Central memory CD4-positive, alpha-beta T cell (primary cell): ENCODE measurements around the gene EPDR1.

Experiments
- DNase-seq: peaks from one replicate; pipeline ENCODE4 v3.0.0; 2022
- total RNA-seq, 3 experiments: gene quantifications; one replicate each; lab custom pipeline; 2026; lab: John Stamatoyannopoulos, UW

The EPDR1 gene
- 0 to 0.49 (median 0.05) reads per million in 3 experiments for total RNA-seq

DNA sequence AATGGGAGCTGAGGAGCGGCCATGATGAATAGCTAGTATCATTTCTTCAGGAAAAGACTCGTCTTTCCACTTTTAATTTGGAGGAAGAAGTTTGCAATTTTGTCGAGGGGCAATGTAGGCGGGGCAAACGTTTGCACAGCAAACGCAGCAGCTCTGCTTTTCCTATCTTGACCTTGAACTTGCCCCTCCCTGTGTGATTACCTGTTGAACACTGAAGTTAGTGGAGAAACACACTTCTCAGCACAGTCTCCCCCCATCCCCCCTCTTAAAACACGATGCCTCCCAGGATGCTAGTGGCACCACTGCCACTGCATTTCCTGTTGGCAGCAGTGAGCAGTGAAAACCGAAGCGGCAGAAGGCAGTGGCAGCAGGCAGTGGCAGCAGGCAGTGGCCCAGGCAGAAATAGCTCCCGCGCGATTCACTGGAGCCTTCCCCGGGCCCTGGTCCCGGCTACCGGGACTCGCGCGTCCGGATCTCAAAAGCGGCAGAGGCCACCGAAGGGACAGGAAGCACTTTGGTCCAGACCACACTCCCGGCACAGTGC is at the start of gene EPDR1:
TSS of gene EPDR1 (plus strand) at position 336 of the 544 bp plus-strand sequence. CDS start 300 bp downstream, outside the sequence.
- DNase-seq = no peak

DNA sequence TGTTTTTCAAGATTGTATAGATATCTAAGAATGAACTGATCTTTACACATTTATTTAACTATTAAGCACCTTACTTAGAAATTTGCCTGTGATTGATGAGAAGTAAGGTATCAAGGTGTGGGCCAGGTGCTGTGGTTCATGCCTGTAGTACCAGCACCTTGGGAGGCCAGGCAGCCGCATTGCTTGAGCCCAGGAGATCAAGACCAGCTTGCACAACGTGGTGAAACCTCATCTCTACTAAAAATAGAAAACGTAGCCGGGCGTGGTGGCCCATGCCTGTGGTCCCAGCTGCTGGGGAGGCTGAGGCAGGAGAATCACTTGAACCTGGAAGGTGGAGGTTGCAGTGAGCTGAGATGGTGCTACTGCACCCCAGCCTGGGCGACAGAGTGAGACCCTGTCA is 38.4 kb upstream of the EPDR1 start:
- DNase-seq = no peak

DNA sequence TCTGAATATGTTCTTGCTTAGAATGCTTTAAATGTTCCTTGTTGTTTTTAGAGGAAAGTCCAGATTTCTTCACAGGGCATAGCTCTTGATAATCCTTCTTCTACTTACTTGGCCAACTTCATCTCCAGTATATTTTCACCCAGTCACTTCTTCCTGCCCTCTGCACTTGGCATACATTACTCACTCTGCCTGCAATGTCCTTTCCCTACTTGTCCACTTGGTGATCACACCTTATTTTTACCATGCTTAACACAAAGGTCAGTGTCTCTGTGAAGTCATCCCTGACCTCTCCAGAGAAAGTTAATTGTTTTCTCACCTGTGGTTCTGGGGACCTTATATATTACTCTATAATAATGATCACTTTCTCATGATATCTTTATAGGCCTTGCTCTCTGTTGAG is 27.1 kb upstream of the EPDR1 start:
- no peak for DNase-seq

DNA sequence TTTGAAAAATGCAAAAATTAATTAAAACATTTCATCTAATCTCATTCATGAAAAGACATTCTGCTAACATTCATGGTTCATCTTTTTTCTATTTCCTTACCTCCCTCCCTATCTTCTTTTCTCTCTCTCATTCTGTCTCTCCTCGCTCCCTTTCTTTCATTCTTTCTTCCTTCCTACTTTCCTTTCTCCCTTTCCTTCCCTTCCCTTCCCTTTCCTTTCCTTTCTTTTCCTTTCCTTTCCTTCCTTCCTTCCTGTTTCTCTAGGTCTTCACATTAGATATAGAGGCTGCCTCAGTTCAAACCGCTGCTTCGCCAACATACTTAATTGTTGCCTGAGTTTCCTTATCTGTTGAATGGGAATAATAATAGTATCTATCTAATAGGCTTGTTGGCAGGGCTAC is 25.8 kb upstream of the EPDR1 start:
- DNase-seq = no peak

DNA sequence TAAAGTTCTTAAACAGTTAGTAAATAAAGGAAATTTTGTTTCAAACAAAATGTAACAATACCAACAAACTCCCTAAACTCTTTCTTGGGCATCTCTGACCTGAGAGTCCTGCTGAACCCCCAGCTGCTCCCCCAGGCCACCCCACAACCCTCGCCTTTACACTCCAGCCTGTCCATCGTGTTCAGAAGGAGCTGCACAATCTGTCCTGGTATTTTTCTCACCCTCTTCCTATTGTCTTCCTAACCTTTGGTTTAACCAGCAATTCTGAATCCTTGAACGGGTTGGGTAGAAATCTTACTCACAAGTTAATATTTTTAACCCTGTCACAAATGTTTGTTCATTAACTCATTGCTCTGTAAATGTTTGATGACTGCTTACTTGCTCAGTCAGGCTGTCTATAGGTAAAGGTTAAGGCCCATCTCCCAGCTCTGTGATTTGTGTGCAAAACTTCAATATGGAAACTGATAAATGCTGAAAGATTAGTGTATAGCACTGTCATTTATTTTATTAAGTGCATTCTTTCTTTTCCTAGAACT is 20.7 kb upstream of the EPDR1 start:
- DNase-seq = no peak

DNA sequence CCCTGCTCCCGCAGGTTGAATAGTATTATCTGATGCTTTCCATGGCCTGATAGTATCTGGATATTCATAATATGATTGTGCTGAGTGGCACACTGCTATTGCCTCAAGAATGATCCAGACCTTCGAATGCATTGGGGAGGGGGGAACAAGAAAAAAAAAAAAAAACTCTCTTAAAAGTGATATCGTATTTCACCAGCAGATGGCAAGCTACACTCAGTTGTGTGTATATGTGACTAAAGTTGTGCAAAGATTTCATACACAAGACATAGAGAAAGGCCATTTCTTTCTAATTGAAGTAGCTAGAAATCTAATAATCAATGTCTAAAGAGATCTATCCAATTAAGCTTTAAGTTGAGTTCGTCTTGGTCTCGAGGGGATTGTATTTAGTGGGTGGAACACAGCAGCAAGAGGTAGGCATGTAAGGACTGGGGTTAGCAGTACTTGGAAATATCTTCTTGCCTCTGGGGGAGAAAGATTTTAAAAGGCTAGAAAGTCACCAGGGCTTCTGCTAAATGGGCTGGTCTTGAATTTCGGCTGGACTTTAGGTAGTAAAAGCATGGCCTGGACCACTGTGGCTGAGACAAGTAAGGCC is 19.1 kb upstream of the EPDR1 start:
- no peak for DNase-seq

DNA sequence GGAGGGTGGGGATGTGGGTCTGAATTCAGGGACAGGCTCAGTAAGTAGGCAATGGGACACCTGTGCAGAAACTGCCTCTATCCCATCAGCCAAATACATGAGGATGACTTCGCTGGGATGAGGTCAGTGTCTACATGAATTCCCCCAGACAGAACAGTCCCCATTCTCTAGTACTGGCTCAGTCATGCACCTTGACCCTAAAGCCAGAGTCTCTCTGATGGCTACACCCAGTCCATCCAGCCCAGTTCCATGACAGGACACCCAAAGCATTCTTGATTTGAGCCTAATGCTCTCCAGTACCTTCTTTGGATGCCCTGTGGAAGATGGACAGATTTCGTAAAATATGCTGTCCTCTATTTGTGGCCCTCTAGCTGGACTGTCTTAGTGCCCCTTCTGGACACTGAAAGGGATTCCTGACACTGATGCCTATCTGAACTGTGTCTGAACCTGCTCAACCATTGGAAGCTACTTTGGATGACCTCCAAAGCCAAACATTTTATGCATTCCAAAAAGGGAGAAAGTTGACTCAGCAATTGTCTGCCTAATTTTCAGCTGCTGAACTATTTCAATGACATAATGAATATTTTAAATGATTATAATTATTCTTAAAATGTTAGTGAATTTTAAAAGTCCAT is 18.4 kb upstream of the EPDR1 start:
- DNase-seq = no peak

DNA sequence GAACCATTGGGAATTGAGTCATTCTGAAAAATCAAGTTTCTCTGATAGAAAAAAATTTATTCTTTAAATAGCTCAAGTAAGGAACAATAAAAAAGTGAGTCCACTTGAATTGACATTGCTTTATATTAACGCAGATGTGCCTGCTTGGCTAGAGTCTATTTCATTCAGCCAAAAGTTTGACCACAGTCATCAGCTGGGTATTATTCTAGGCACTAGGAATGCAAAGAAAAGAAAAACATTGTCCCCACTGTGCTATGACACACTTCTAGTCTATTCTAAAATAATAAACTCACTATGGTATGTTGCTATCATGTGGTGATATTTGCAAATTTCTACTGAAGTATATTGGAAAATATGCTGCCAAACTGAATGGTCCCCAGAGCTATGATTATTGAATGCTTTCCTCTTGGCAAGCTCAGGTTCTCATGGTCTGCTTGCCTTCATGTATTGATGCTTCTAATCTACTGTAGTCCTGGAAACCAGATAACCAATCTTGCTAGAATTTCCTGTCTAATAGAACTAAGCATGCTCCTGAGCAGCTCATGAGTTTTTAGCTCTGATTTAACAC is 12.1 kb upstream of the EPDR1 start:
- DNase-seq = no peak

DNA sequence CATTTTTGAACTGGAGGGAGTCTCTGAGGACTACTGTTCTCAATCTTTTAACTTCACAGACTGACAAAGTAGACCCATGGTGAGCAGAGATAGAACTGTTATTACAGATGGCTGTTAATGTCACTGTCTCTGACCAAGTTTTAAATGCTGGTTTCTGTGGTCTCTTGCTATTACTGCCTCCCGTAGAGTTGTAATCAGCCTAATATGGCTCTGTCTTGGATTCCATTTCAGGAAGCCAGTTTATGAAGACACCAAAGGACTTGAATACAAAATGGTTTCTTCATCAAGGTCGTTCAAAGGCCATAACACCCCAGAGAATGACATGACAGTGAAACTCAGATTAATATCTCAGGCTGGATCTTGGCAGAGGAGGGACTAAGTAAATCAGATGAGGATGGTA is 7.7 kb upstream of the EPDR1 start:
- no peak for DNase-seq

DNA sequence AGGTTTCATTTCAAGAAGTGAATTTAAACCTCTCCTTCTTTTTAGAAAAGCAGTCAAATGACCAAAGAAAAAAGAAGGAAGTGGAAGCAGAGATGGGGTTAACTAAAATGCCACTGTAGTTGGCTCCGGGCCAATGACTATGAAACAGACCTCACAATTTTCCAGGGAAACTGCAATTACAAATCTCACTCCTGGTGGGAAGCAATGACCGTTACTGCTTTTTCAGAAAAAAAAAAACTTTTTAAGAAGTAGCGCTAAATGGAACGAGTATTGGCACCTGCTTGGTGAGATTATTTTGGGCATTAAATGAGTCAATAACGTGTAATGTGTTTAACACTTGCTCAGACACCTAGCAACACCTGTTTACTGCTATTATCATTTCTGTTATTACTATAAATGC is 5.0 kb upstream of the EPDR1 start:
- no peak for DNase-seq

DNA sequence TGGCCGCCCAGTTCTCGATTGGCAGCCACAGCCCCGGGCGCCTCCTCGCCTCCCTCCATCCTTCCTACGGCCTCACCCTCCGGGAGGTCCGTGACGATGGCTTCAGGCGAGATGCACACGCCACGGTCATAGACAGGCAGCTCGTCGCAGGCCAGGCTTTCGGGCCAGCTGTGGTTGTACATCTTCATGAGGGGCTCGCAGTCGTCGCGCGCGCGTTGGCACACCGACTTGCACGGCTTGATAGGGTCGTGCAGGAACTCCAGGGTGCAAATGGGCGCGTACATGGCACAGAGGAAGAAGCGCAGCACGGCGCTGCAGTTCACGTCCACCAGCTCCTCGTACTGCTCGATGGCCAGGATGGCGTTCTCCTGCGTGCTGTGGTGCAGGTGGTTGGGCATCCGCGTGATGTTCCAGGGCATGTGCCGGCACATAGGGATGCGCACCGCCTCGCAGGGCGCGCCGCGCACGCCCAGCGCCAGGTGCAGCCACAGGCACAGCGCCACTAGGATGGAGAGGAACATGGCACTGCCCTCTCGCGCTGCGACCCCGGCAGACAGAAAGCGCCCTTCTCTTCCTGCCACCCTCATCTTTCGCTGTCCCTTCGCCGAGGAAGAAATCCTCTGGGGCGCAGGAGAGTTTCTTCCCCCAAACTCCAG is 4.3 kb upstream of the EPDR1 start:
- DNase-seq = no peak

DNA sequence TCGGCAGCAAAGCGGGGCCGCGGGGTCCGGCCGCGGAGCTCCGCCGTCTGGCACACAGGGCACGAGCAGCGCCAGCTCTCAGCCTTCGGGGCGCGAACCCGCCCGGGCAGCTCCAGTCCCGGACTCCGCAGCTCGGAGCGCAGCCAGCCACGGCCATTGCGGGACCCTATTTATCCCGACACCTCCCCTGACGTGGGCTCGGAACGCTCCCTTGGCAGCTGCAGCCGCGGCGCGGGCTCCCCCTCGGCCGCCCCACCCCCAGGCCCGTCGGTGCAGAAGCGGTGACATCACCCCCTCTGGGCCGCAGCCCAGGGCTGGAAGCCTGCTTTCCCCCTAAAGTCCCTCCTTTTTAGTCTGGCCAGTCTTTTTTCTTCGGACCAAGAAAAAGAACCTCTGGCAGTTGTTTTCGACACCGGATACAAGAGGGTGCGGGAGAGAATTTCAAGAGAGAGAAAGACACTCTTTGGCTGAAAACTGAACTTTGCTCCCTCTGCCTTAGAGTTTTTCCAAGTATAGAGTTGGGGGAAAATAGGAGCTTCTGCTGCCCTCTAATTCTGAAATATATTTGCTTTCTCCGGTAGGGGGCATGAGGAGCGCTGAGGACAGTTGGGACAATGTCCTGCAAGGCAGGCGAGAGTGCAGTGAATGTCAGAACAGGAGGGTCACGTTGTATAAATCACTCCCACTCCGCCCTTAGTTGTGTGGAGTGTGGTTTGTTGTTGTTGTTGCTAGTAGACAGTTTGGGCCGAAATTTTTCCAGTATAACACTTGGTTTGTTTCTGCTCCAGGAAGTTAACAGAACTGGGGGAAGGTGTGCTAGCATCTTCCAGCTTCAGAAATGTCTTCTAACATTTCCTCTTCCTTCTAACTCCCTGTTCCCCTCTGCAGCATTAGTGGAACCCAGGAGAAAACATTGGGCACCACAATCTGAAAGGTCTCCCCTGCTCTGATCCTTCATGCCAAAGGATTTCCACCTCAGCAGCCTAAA is 3.5 kb upstream of the EPDR1 start, which contains the start of gene SFRP4:
TSS of gene SFRP4 (minus strand) at position 145 of the 988 bp plus-strand sequence. CDS start 280 bp downstream, outside the sequence.
- DNase-seq = no peak

DNA sequence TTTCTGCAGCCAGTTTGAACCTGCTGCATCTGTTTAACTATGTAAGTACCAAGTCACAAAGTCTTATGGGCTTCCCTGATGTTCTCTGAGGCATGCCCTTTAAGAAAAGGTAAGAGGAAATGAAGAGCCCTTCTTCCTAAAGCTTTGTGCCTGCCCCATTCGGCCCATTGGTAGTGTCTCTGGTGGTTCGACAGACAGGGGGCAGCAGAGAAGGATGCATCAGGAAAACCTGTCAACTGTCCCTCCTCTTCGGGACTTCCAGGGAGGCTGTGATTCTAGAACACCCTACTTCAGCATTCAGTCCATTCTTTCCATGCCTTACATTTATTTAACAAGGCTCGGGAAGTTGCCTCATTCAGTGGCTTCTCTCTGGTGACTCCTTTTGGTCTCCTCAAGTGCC is 1.9 kb upstream of the EPDR1 start:
- DNase-seq = no peak

DNA sequence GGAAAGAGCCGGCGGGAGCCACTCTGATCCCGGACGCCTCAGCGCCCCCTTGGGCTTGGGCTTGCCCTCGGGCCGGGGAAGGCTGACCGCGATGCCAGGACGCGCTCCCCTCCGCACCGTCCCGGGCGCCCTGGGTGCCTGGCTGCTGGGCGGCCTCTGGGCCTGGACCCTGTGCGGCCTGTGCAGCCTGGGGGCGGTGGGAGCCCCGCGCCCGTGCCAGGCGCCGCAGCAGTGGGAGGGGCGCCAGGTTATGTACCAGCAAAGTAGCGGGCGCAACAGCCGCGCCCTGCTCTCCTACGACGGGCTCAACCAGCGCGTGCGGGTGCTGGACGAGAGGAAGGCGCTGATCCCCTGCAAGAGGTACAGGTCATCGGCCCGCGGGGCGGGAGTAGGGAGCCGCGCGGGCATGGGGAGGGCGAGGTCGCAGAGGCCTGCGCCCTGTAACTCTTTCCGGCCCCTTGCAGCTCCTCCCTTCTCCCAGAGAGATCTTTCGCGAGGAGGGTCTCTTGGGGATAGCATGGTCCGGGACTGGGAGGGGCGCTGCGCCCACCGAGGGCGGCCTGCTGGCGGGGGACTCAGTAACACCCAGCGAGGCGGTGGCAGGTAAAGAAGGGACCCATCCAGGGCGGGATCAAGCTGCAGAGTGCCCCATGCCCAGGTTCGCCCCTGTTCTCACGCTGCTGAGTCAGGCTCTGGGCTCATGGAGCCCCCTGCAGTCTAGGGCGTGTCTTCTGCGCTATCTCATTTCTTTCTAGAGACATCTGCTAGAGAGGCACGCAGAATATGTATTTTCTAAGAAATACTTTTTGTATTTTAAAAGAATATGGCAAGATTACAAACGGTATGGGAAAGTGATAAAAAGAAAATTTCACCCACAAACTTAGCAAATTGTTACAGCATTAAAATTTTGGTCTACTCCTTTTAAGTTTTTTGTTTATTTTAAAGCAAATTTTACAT is 687 bp downstream of the EPDR1 start:
- no peak for DNase-seq

DNA sequence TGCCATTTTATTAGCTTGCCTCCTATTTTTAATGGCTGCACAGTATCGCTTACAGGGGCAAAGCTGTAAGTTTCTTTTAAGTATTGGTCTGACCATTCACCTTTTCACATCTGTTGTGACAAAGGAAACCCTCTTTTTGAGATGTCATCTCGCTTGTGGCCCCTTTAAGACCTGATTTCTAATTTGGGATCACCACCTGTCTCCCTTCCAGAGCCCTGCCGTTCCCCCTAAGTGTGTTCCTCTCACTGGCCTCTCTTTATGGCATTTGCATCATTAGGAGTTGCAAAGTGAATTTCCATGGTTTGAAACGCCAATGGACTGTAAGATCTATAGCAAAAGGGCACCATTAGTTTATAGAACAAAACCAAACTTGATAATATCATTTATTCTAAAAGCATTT is 1.4 kb downstream of the EPDR1 start:
- no peak for DNase-seq

DNA sequence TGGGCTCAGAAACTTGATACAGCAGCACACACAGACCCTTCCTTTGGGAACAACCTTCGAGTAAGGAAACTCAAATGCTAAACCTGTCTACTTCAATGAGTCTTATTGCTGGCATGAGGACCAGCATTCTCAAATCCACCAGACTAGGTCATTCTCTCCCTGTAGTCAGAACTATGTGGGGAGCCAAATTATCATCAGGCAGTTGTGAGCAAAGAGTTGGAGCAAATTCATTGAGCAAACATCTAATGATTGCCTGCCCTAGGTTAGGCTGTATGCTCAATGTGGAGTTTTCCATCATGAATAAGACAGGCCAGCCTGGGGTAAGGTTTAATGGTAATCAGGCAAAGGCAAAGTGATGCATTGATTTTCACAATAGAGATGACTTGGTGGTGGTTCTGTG is 3.6 kb downstream of the EPDR1 start:
- no peak for DNase-seq

DNA sequence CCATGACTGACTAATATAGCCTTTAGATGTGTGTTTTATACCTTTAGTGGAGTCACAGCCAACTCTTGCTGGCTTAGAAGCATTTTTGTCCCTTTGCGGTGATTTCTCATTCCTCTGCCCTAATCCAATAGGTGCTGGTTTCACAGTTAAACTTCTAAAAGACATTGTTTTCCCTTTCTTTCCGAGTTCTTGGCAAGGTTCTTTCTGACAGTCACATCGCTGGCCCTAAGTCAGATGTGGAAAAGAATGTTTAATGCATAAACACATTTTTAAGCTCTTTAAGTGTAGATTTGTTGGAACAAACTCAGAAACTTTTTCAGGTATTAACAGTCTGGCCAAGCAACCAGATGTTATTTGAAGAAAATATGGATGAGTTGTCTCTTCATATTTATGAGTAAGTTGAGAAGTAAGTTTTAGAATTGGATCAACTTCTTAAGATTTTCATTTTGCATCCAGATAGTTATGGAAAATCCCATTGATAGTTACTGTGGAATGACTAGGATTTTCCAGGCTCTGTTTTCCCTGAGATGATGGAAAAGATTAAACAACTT is 4.1 kb downstream of the EPDR1 start:
- DNase-seq = no peak

DNA sequence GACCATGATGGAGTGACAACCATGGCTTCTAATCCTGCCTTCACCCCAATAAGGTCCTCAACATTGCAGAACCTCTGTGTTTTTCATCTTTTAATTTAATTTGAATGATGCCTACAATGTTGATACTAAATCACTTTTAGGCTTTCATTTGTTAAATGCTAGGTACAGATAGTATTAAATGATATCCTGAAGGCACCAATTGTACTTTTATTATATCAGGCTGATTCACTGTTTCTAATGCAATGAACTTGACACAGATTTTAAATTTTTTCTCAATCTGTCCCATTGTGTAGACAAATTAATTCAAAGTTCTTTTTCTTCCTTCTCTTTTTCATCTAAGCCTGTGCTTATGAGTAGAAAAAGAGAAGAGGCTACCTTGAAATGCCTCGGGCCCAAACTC is 5.2 kb downstream of the EPDR1 start:
- no peak for DNase-seq

DNA sequence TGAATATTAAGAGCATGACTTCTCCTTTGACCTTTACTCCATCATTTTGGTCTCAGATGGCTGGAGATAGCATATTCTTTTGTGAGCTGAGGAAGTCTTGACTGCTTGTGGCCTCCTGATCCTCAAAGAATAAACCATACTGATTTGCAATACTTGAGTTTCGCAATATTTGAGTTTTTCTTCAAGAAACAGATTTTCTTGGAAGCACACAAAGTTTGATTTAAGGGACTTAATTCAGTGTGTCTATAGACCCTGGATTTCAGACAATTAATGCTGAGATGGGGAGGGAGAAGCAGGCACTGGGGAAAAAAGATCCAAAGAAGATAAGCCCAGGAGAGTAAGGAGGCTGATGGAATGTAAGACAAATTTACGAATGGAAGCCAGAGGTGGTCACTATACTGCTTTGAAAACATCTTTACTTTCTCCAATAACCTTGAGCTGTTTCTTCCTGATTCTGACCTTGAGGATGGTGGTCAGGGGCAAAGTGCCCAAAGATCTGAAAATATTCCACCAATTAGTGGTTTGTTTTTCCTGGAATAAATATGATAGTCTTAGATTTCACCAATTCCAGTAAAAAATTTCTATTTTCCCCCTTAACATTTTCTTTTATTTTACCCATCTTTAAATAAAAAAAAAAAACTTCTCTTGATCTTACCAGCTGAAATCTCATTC is 7.5 kb downstream of the EPDR1 start:
- no peak for DNase-seq

DNA sequence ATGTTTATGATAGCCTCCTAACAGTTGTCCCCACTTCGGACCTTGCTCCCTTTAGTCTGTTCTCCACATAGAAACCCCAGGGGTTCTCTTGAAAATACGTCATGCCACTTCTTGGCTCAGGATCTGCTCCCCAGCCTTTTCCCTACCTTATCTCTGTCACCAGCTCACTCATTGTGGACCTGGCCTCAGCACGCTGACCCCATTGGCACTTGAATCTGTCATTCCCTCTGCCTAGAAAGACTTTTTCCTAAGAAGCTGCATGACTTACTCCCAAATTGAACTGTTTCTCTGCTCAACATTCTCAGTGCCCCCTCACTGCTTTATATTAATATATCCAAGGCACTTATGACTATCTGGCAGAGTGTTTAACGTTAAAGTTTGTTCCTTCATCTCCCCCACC is 8.4 kb downstream of the EPDR1 start:
- DNase-seq = no peak
